Measurements from ENCODE around the gene NSMCE4A.

DNA sequence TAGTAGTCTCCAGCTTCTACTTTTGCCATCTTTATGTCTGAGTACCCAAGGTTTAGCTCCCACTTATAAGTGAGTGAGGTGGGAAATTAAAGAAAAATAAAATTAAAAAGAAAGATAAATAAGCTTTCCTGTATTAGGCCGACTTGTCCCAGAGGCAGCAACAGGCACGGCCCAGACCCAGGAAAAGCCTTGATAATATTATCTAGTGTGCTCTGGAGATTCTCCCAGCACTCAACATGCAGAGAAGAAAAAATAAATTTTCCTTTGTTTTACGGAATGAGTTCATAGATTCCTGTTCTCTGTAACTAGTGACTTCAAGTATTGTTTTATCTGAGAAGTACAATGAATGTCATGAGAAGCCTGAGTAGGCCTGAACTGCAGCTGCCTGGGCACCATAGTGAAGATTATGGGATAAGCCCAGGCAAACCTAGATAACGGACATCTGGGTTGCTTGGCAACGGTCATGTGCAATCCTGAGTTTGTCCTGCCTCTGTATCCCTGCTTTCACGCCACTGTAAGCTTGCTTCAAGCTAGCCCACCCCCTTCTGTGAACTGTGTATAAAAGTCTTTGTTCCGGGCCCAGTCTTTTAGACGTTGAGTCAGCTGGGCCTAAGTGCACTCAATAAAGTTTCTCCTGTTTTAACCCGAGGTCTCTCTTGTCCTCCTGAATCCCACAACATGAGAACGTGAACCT, 53.6 kb downstream of the NSMCE4A start:
- TF ChIP-seq, protein P1, sequence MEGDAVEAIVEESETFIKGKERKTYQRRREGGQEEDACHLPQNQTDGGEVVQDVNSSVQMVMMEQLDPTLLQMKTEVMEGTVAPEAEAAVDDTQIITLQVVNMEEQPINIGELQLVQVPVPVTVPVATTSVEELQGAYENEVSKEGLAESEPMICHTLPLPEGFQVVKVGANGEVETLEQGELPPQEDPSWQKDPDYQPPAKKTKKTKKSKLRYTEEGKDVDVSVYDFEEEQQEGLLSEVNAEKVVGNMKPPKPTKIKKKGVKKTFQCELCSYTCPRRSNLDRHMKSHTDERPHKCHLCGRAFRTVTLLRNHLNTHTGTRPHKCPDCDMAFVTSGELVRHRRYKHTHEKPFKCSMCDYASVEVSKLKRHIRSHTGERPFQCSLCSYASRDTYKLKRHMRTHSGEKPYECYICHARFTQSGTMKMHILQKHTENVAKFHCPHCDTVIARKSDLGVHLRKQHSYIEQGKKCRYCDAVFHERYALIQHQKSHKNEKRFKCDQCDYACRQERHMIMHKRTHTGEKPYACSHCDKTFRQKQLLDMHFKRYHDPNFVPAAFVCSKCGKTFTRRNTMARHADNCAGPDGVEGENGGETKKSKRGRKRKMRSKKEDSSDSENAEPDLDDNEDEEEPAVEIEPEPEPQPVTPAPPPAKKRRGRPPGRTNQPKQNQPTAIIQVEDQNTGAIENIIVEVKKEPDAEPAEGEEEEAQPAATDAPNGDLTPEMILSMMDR (IDR thresholded peaks at IDR 0.05): no peak
- TF ChIP-seq POLR2A (IDR thresholded peaks at IDR 0.05): no peak

All from heart left ventricle (tissue), 13 donors.